IMR-90 (cell line): ENCODE results near the gene MPPED1. TPM values are rescaled to one million over a fixed set of nuclear protein-coding genes. Genes with fewer than 3 reads are reported as not detected.

ENCODE experiments used
- ATAC-seq: fragments of 200-7000 bp; cut with Tn5 transposase; 2 replicates; pipeline ENCODE4 v1.9.1; 2020; ENCODE audit warnings: low read depth, mild to moderate bottlenecking, moderate library complexity
- BruUV-seq: library from RNA; stranded (reverse); fragments of 400-500 nt; replicated peaks from 2 replicates; lab custom pipeline; 2021; lab: Mats Ljungman, UMichigan
- CTCF ChIA-PET: fragments of 300-600 bp; formaldehyde crosslinking; extraction: SDS; loops from one replicate; lab custom pipeline; 2021; ENCODE audit warnings: antibody characterized with exemption; lab: Yijun Ruan, JAX
- POLR2A ChIA-PET: fragments of 300-600 bp; sonication (Branson Sonifier 250); formaldehyde crosslinking; loops from one replicate; lab custom pipeline; 2022; ENCODE audit warnings: antibody characterized with exemption; ENCODE audit not compliant: unreplicated experiment; lab: Charles Lee
- DNase-seq: peaks from one replicate; pipeline ENCODE4 v3.0.0; 2013
- H2AFZ ChIP-seq: replicated peaks from 2 replicates; pipeline ENCODE3; 2013; ENCODE audit warnings: low read length, mild to moderate bottlenecking; ENCODE audit not compliant: poor library complexity
- H2AK5ac ChIP-seq: 2 replicates; pipeline ENCODE4 v1.6.1; 2013; ENCODE audit warnings: low read depth, low read length, inconsistent platforms
- H2AK9ac ChIP-seq: replicated peaks from 2 replicates; pipeline ENCODE3; 2013; ENCODE audit warnings: mild to moderate bottlenecking, low read depth, low read length, moderate library complexity; ENCODE audit not compliant: poor library complexity
- H2BK120ac ChIP-seq: 2 replicates; pipeline ENCODE4 v1.6.1; 2013; ENCODE audit warnings: low read depth, low read length, inconsistent platforms
- H2BK15ac ChIP-seq: 3 replicates; pipeline ENCODE4 v1.6.1; 2013; ENCODE audit warnings: low read depth, low read length, inconsistent platforms
- H2BK20ac ChIP-seq: 2 replicates; pipeline ENCODE4 v1.6.1; 2013; ENCODE audit warnings: low read depth, mild to moderate bottlenecking, inconsistent platforms, low read length, moderate library complexity
- H2BK5ac ChIP-seq: 2 replicates; pipeline ENCODE4 v1.6.1; 2013; ENCODE audit warnings: mild to moderate bottlenecking, low read depth, low read length, inconsistent platforms; ENCODE audit not compliant: poor library complexity, severe bottlenecking
- H3K14ac ChIP-seq: replicated peaks from 2 replicates; pipeline ENCODE4 v1.6.1; 2013; ENCODE audit warnings: low read depth, low read length, inconsistent platforms
- H3K18ac ChIP-seq: 2 replicates; pipeline ENCODE4 v1.6.1; 2013; ENCODE audit warnings: low read depth, low read length, control low read depth
- H3K23ac ChIP-seq: 2 replicates; pipeline ENCODE4 v1.6.1; 2013; ENCODE audit warnings: low read depth, low read length, inconsistent platforms
- H3K27ac ChIP-seq: 2 replicates; pipeline ENCODE4 v1.5.1; 2013; ENCODE audit warnings: mild to moderate bottlenecking, control low read depth, low read length; ENCODE audit not compliant: insufficient read depth
- H3K27me3 ChIP-seq: 2 replicates; pipeline ENCODE4 v1.6.1; 2013; ENCODE audit warnings: low read length; ENCODE audit not compliant: control insufficient read depth, insufficient read depth
- H3K36me3 ChIP-seq: 2 replicates; pipeline ENCODE4 v1.6.1; 2013; ENCODE audit warnings: low read length, mixed read lengths; ENCODE audit not compliant: control insufficient read depth, insufficient read depth
- H3K4ac ChIP-seq: 2 replicates; pipeline ENCODE4 v1.6.1; 2013; ENCODE audit warnings: low read depth, low read length, inconsistent platforms
- H3K4me1 ChIP-seq: 2 replicates; pipeline ENCODE4 v1.6.1; 2013; ENCODE audit warnings: low read length, mixed read lengths; ENCODE audit not compliant: control insufficient read depth, insufficient read depth
- H3K4me2 ChIP-seq: 2 replicates; pipeline ENCODE4 v1.6.1; 2013; ENCODE audit warnings: low read depth, mild to moderate bottlenecking, control low read depth, low read length, moderate library complexity
- H3K4me3 ChIP-seq: 2 replicates; pipeline ENCODE4 v1.5.1; 2013; ENCODE audit warnings: low read depth, mild to moderate bottlenecking, control low read depth, low read length, moderate library complexity; ENCODE audit not compliant: insufficient read depth
- H3K56ac ChIP-seq: 2 replicates; pipeline ENCODE4 v1.6.1; 2013; ENCODE audit warnings: low read length, inconsistent platforms; ENCODE audit not compliant: insufficient read depth; ENCODE audit errors: extremely low read depth
- H3K79me1 ChIP-seq, 2 experiments: 2 replicates each; pipeline ENCODE4 v1.6.1; 2013; ENCODE audit warnings: low read length in 2 of 2, inconsistent platforms in 1 of 2, low read depth in 1 of 2
- H3K9ac ChIP-seq: 2 replicates; pipeline ENCODE4 v1.6.1; 2013; ENCODE audit warnings: low read depth, low read length, control low read depth
- H3K9me1 ChIP-seq: 2 replicates; pipeline ENCODE4 v1.6.1; 2013; ENCODE audit warnings: low read length, inconsistent platforms; ENCODE audit not compliant: insufficient read depth
- H3K9me3 ChIP-seq: 2 replicates; pipeline ENCODE4 v1.6.1; 2013; ENCODE audit warnings: low read length; ENCODE audit not compliant: control insufficient read depth, insufficient read depth
- H4K20me1 ChIP-seq: 2 replicates; pipeline ENCODE4 v1.6.1; 2013; ENCODE audit warnings: low read length, inconsistent platforms; ENCODE audit not compliant: insufficient read depth
- H4K5ac ChIP-seq: 2 replicates; pipeline ENCODE4 v1.6.1; 2013; ENCODE audit warnings: mild to moderate bottlenecking, low read depth, low read length, control low read depth
- H4K8ac ChIP-seq, 2 experiments: 2 replicates each; pipeline ENCODE4 v1.6.1; 2013; ENCODE audit warnings: low read depth in 2 of 2, low read length in 2 of 2, control low read depth in 1 of 2, inconsistent platforms in 1 of 2
- H4K91ac ChIP-seq: 2 replicates; pipeline ENCODE4 v1.6.1; 2013; ENCODE audit warnings: low read depth, low read length, inconsistent platforms; ENCODE audit not compliant: insufficient read depth
- BHLHE40 ChIP-seq: fragments of 150-350 bp; IDR thresholded peaks from 2 replicates; pipeline ENCODE4 v1.6.1; 2016; ENCODE audit warnings: mild to moderate bottlenecking, low read depth, low read length
- CEBPB ChIP-seq: IDR thresholded peaks from 2 replicates; pipeline ENCODE4 v1.6.1; 2012; ENCODE audit warnings: low read depth, low read length, improper control_type of control experiment
- CTCF ChIP-seq: conservative IDR thresholded peaks from 2 replicates; pipeline ENCODE4 v1.5.1; 2012; ENCODE audit warnings: mild to moderate bottlenecking, low read depth, low read length, improper control_type of control experiment
- ELK1 ChIP-seq: fragments of 150-350 bp; IDR thresholded peaks from 2 replicates; pipeline ENCODE4 v1.6.1; 2016; ENCODE audit warnings: low read depth, mild to moderate bottlenecking, low read length, moderate library complexity, borderline replicate concordance
- MAFK ChIP-seq: IDR thresholded peaks from 2 replicates; pipeline ENCODE4 v1.6.1; 2012; ENCODE audit warnings: low read depth, low read length, improper control_type of control experiment
- RAD21 ChIP-seq: IDR thresholded peaks from 2 replicates; pipeline ENCODE4 v1.6.1; 2012; ENCODE audit warnings: low read length, improper control_type of control experiment
- WGBS, 2 experiments: methylation state at CpG; one replicate each; pipeline versions ENCODE4 v1.1.5 to v1.1.7; 2013; ENCODE audit warnings: missing lambda C conversion rate in 2 of 2; ENCODE audit not compliant: insufficient read length in 1 of 2; ENCODE audit errors: extremely low coverage in 2 of 2; 5-methylcytosine and 5-hydroxymethylcytosine counted together
- dilution Hi-C: fragments of 300-500 bp; cut with HindIII; formaldehyde crosslinking; loops from one replicate; pipeline ENCODE4 v1.14.3; 2018; ENCODE audit warnings: low sequenced_read_pairs; ENCODE audit not compliant: unreplicated experiment
- in situ Hi-C: fragments of 300-500 bp; cut with MboI; formaldehyde crosslinking; loops from 3 replicates; pipeline ENCODE4 v1.14.3; 2019; ENCODE audit warnings: low sequenced_read_pairs, inconsistent platforms, mixed read lengths
- intact Hi-C: fragments of 100-400 bp; cut with micrococcal nuclease; formaldehyde crosslinking; loops from 2 replicates; pipeline ENCODE4 v1.10.0; 2022
- polyA plus RNA-seq, 3 experiments: library from polyadenylated mRNA; depleted of rRNA; stranded (reverse); fragments of >200 nt; gene quantifications; 2 replicates each; pipeline ENCODE4 v1.2.3, GENCODE V29; 2012; ENCODE audit warnings: low replicate concordance in 1 of 3
- total RNA-seq: library from RNA; depleted of rRNA; stranded (reverse); fragments of >200 nt; gene quantifications from 2 replicates; pipeline ENCODE4 v1.2.3, GENCODE V29; 2012

MPPED1 gene
- total and polyA plus RNA-seq, 2 of the 4 experiments (the other 2 are of a cell fraction), result not detected

- CTCF ChIA-PET, result no interaction called here
- ATAC-seq (no peak), DNase-seq (no peak)
- in situ Hi-C loops, result no loop called here
- no peak overlapping the region for H3K56ac ChIP-seq
- no peak overlapping the region for H2AFZ ChIP-seq
- no peak overlapping the region for H3K4ac ChIP-seq
- intact Hi-C loops, result no loop called here
- H3K9me1 ChIP-seq, result no peaks in the 10 kb centered on the region
- H4K8ac ChIP-seq, result no peak overlapping the region
- H3K4me1 ChIP-seq, result no peaks in the 10 kb centered on the region
- no peak overlapping the region for H4K91ac ChIP-seq
- no peak overlapping the region for H2BK120ac ChIP-seq
- POLR2A ChIA-PET, result no interaction called here
- no peak overlapping the region for H3K18ac ChIP-seq
- H2BK15ac ChIP-seq, result no peak overlapping the region
- no peaks in the 10 kb centered on the region for H3K36me3 ChIP-seq
- no peak overlapping the region for H2BK20ac ChIP-seq
- H2AK9ac ChIP-seq, result no peak overlapping the region
- no peaks in the 10 kb centered on the region for H3K27me3 ChIP-seq
- H3K27ac ChIP-seq, result no peak overlapping the region
- H2AK5ac ChIP-seq, result no peak overlapping the region
- H3K4me2 ChIP-seq, result no peak overlapping the region
- TF ChIP-seq RAD21 (no peak), MAFK (no peak), ELK1 (no peak), CEBPB (no peak), CTCF (no peak), BHLHE40 (no peak)
- no peak overlapping the region for H4K5ac ChIP-seq
- no peaks in the 10 kb centered on the region for H3K9me3 ChIP-seq
- H2BK5ac ChIP-seq, result no peak overlapping the region
- no peak overlapping the region for H3K23ac ChIP-seq
- no peaks in the 10 kb centered on the region for H3K79me1 ChIP-seq
- H3K14ac ChIP-seq, result no peak overlapping the region
- dilution Hi-C loops, result no loop called here
- H3K4me3 ChIP-seq, result no peak overlapping the region
- BruUV-seq, result no TSS peak
- H3K9ac ChIP-seq, result no peak overlapping the region
- no peaks in the 10 kb centered on the region for H4K20me1 ChIP-seq
- WGBS, 2 experiments, result 22% methylated on average over 3 of the region's 7 CpGs; no CpG with 5 or more reads in 1 of the 2 experiments
These were observed 123.5 kb downstream of the MPPED1 start for GRCh38 chr22:43535336-43535735.
